CD4-positive, CD25-positive, alpha-beta regulatory T cell (primary cell): ENCODE measurements around the gene OR6K6. TPM values are rescaled to one million over a fixed set of nuclear protein-coding genes. Genes with fewer than 3 reads are reported as not detected.

Experiments used
- ATAC-seq, 2 donors: fragments of 150-1000 bp; cut with Tn5 transposase; one replicate each; pipeline ENCODE4 v1.10.0; 2021; ENCODE audit warnings: low read depth in 2 of 2, moderate number of reproducible peaks in 2 of 2, moderate library complexity in 1 of 2
- DNase-seq, 3 donors: peaks; one replicate each; pipeline versions ENCODE4 v3.0.0 to v3.0.0-alpha.2; 2012 to 2022; ENCODE audit warnings: mixed read lengths in 1 of 3
- H3K27ac ChIP-seq: one replicate; pipeline ENCODE4 v1.7.0; 2013; ENCODE audit warnings: mild to moderate bottlenecking, low read length; ENCODE audit not compliant: insufficient read depth, poor library complexity, severe bottlenecking
- H3K27me3 ChIP-seq: one replicate; pipeline ENCODE4 v1.7.0; 2013; ENCODE audit warnings: low read length; ENCODE audit not compliant: control insufficient read depth, insufficient read depth
- H3K36me3 ChIP-seq: one replicate; pipeline ENCODE4 v1.7.0; 2013; ENCODE audit warnings: mild to moderate bottlenecking, low read length, moderate library complexity; ENCODE audit not compliant: control insufficient read depth, insufficient read depth
- H3K4me1 ChIP-seq: 2 replicates; pipeline ENCODE4 v1.7.0; 2013; ENCODE audit warnings: mild to moderate bottlenecking, low read length; ENCODE audit not compliant: insufficient read depth, control insufficient read depth, poor library complexity, severe bottlenecking
- H3K4me3 ChIP-seq: one replicate; pipeline ENCODE4 v1.7.0; 2013; ENCODE audit warnings: low read depth, mild to moderate bottlenecking, low read length, moderate library complexity
- H3K9me3 ChIP-seq, 2 experiments: 1 replicate in 1 of 2; 2 replicates in 1 of 2; pipeline ENCODE4 v1.7.0; 2013; ENCODE audit warnings: low read length in 2 of 2, mild to moderate bottlenecking in 1 of 2, moderate library complexity in 1 of 2; ENCODE audit not compliant: control insufficient read depth in 2 of 2
- H3K27ac Mint-ChIP-seq, 3 donors: one replicate each; pipeline ENCODE4 v1.8.0; 2020 to 2022; ENCODE audit warnings: mild to moderate bottlenecking in 3 of 3, mixed read lengths in 3 of 3, moderate library complexity in 2 of 3
- H3K27me3 Mint-ChIP-seq: one replicate; pipeline ENCODE4 v1.8.0; 2022; ENCODE audit warnings: mild to moderate bottlenecking, mixed read lengths
- H3K36me3 Mint-ChIP-seq: one replicate; pipeline ENCODE4 v1.8.0; 2020; ENCODE audit warnings: mixed read lengths
- H3K4me1 Mint-ChIP-seq, 4 donors: one replicate each; pipeline ENCODE4 v1.8.0; 2020 to 2022; ENCODE audit warnings: mixed read lengths in 4 of 4, mild to moderate bottlenecking in 1 of 4
- H3K4me3 Mint-ChIP-seq, 4 donors: one replicate each; pipeline ENCODE4 v1.8.0; 2020 to 2022; ENCODE audit warnings: mild to moderate bottlenecking in 4 of 4, mixed read lengths in 4 of 4, moderate library complexity in 3 of 4
- H3K9me3 Mint-ChIP-seq, 7 donors: one replicate each; pipeline ENCODE4 v1.8.0; 2020 to 2022; ENCODE audit warnings: mixed read lengths in 7 of 7, mild to moderate bottlenecking in 3 of 7, moderate library complexity in 2 of 7
- polyA plus RNA-seq, 4 donors: library from polyadenylated mRNA; unstranded; fragments of 300-500 nt; fragmentation: Illumina TruSeq; gene quantifications; one replicate each; pipeline ENCODE4 v1.2.3, GENCODE V29; 2021
- total RNA-seq: library from RNA; stranded (reverse); gene quantifications from one replicate; pipeline ENCODE4 v1.2.3, GENCODE V29; 2022

Gene OR6K6, protein sequence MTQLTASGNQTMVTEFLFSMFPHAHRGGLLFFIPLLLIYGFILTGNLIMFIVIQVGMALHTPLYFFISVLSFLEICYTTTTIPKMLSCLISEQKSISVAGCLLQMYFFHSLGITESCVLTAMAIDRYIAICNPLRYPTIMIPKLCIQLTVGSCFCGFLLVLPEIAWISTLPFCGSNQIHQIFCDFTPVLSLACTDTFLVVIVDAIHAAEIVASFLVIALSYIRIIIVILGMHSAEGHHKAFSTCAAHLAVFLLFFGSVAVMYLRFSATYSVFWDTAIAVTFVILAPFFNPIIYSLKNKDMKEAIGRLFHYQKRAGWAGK
- total RNA-seq (not detected), polyA plus RNA-seq (not detected)

DNA sequence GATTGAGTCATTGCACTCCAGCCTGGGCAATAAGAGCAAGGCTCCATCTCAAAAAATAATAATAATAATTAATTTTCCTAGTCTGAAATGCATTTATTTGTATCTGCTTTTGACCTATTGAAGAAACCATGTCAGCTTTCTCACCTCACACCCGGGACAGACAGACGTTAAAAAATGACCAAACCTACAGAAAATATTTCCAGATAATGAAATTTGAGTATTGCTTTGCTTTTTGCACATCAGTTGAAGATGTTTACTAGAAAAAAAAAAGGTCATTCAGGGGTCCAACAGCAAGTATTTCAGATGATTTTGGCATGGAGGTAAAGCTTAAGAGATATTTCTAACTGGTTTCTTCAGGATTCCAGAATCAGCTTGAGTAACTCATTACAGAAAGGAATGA lies at the start of gene OR6K6:
TSS of gene OR6K6 (plus strand) at position 301 of the 400 bp plus-strand sequence. CDS start 168 bp downstream, outside the sequence.
- DNase-seq (no peak), ATAC-seq (no peak)
- Histone ChIP-seq H3K9me3 (no peaks in the 10 kb centered on the region), H3K4me3 (no peak within 1 kb of the TSS), H3K27ac (no peak within 1 kb of the TSS), H3K27me3 (peaks cover under 1% of the 10 kb centered on the region), H3K4me1 (no peaks in the 10 kb centered on the region), H3K36me3 (no peaks in the 10 kb centered on the region)
- no peak within 1 kb of the TSS for H3K27ac Mint-ChIP-seq
- H3K36me3 Mint-ChIP-seq: no peaks in the 10 kb centered on the region
- H3K4me1 Mint-ChIP-seq: no peaks in the 10 kb centered on the region
- H3K27me3 Mint-ChIP-seq: peaks cover 22% of the 10 kb centered on the region
- peaks cover 0 to 4% (median 3%) of the 10 kb centered on the region in 7 donors for H3K9me3 Mint-ChIP-seq
- no peak within 1 kb of the TSS for H3K4me3 Mint-ChIP-seq

DNA sequence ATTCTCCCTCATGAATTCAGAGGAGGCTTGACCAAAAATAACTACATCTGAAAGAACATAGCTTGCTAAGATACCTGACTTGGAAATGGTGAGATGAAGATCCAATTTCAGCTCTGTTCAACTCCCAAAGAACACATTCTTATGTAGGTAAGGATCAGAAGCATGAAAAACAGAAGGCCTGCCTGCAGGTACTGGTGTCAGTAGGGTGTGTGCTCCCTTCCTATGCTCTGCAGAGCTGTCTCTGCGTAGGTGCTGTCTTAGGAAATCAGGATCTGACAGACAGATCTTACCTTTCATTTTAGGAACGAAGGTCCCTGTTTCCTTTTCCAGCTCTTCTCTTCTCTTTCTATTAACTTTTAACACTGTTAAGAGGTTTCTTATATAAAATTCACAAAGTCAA lies 48.4 kb upstream of the OR6K6 start:
- no peaks in the 10 kb centered on the region for H3K36me3 Mint-ChIP-seq

DNA sequence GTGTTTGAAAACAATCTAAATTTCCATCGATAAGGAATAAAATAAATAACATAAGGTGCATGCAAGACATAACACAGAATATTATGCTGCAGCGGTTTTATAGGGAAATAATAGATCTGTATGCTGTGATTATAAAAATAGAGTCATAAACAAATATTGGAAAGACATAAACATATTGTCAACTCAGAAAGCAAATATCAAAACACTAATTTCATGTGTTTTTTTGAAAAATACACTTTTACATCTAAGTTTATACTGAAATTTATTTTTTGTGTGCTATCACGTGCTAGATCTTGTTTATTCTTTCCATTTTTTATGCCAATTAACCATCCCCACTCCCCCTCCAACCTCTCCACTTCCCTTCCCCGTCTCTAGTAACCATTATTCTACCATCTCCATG lies 43.4 kb upstream of the OR6K6 start:
- Mint-ChIP-seq H3K27me3 (peaks cover 38% of the 10 kb centered on the region), H3K27ac (no peak overlapping the region), H3K9me3 (no peaks in the 10 kb centered on the region), H3K4me3 (no peak overlapping the region), H3K36me3 (no peaks in the 10 kb centered on the region), H3K4me1 (no peaks in the 10 kb centered on the region)
- no peaks in the 10 kb centered on the region for H3K36me3 ChIP-seq
- ATAC-seq: no peak
- no peaks in the 10 kb centered on the region for H3K9me3 ChIP-seq
- H3K27ac ChIP-seq: no peak overlapping the region
- H3K4me1 ChIP-seq: no peaks in the 10 kb centered on the region
- H3K4me3 ChIP-seq: no peak overlapping the region
- no peak for DNase-seq
- H3K27me3 ChIP-seq: peaks cover 19% of the 10 kb centered on the region

More for the DNA sequence above, 48.4 kb upstream of the OR6K6 start:
- Mint-ChIP-seq H3K4me1 (no peaks in the 10 kb centered on the region), H3K9me3 (no peaks in the 10 kb centered on the region), H3K27me3 (peaks cover 20% of the 10 kb centered on the region), H3K4me3 (no peak overlapping the region), H3K27ac (no peak overlapping the region)
- no peaks in the 10 kb centered on the region for H3K9me3 ChIP-seq
- ATAC-seq (no peak), DNase-seq (no peak)
- H3K36me3 ChIP-seq: no peaks in the 10 kb centered on the region
- H3K4me1 ChIP-seq: no peaks in the 10 kb centered on the region
- H3K27ac ChIP-seq: no peak overlapping the region
- H3K4me3 ChIP-seq: no peak overlapping the region
- H3K27me3 ChIP-seq: peaks cover 4% of the 10 kb centered on the region

DNA sequence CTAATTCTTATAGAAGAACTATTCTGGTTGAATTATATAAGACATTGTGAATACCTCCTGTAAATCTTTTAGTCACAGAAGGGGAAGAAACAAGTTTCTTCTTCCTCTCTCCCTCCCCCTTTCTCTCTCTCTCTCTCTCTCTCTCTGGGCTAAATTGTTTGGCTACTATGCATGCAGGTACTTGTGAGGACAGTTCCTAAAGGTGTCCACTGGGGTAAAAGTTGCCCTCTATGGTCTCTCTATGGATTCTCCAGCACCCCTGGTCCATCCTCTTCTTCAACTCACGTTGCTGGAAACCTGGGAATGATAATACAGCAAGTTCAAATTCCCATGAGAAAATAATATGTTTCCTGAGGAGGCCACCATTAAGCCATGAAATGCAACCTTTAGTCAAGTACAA lies 39.8 kb upstream of the OR6K6 start:
- no peaks in the 10 kb centered on the region for H3K36me3 ChIP-seq
- Mint-ChIP-seq H3K4me1 (no peaks in the 10 kb centered on the region), H3K27ac (no peak overlapping the region), H3K36me3 (no peaks in the 10 kb centered on the region), H3K4me3 (no peak overlapping the region), H3K9me3 (peaks cover 0 to 1% (median 0%) of the 10 kb centered on the region in 7 donors), H3K27me3 (peaks cover 27% of the 10 kb centered on the region)
- H3K9me3 ChIP-seq: no peaks in the 10 kb centered on the region
- DNase-seq (no peak), ATAC-seq (no peak)
- H3K4me1 ChIP-seq: no peaks in the 10 kb centered on the region
- no peak overlapping the region for H3K27ac ChIP-seq
- peaks cover 25% of the 10 kb centered on the region for H3K27me3 ChIP-seq
- no peak overlapping the region for H3K4me3 ChIP-seq

DNA sequence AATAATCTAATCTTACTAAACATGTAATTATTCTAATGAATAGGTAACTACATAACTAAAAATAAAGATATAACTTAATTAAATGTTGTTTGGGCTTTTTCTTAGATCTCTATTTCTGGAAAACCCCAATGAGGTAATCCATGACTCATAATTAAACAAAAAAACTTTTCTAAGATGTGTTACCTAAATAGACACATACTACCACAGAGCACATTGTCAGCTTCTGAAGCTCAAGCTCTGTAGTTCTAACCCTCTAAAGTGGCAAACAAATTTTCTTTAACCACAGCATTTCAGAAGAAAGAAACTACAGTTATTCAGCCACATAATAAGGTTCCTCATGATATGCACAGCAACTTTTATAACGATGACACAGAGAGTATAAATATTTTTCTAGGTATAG lies 38.2 kb upstream of the OR6K6 start:
- no peak overlapping the region for H3K27ac ChIP-seq
- Mint-ChIP-seq H3K4me1 (no peaks in the 10 kb centered on the region), H3K36me3 (no peaks in the 10 kb centered on the region), H3K27me3 (peaks cover 23% of the 10 kb centered on the region), H3K27ac (no peak overlapping the region), H3K4me3 (no peak overlapping the region), H3K9me3 (peaks cover 0 to 1% (median 0%) of the 10 kb centered on the region in 7 donors)
- H3K4me3 ChIP-seq: no peak overlapping the region
- peaks cover 23% of the 10 kb centered on the region for H3K27me3 ChIP-seq
- no peaks in the 10 kb centered on the region for H3K4me1 ChIP-seq
- DNase-seq (no peak), ATAC-seq (no peak)
- H3K36me3 ChIP-seq: no peaks in the 10 kb centered on the region
- H3K9me3 ChIP-seq: no peaks in the 10 kb centered on the region

DNA sequence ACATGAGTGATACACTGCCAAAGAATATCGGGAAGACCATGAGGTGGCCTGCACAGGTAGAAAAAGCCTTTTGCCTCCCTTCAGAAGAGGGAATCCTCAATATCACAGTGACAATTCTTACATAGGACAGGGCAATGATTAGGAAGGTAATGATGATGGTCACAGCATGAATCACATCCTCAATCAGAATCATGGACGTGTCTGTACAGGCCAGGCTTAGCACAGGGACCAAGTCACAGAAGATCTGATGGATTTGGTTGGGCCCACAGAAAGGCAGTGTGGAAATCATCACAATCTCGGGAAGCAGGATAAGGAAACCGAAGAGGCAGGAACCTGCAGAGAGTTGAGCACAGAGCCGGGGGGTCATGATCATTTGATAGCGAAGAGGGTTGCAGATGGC lies 37.2 kb upstream of the OR6K6 start:
- Mint-ChIP-seq H3K4me3 (no peak overlapping the region), H3K9me3 (peaks cover 0 to 1% (median 0%) of the 10 kb centered on the region in 7 donors), H3K27me3 (peaks cover 23% of the 10 kb centered on the region), H3K4me1 (no peaks in the 10 kb centered on the region), H3K36me3 (no peaks in the 10 kb centered on the region), H3K27ac (no peak overlapping the region)
- Histone ChIP-seq H3K36me3 (no peaks in the 10 kb centered on the region), H3K9me3 (no peaks in the 10 kb centered on the region), H3K4me3 (no peak overlapping the region), H3K27me3 (peaks cover 17% of the 10 kb centered on the region), H3K4me1 (no peaks in the 10 kb centered on the region), H3K27ac (no peak overlapping the region)
- no peak for ATAC-seq
- DNase-seq: no peak

DNA sequence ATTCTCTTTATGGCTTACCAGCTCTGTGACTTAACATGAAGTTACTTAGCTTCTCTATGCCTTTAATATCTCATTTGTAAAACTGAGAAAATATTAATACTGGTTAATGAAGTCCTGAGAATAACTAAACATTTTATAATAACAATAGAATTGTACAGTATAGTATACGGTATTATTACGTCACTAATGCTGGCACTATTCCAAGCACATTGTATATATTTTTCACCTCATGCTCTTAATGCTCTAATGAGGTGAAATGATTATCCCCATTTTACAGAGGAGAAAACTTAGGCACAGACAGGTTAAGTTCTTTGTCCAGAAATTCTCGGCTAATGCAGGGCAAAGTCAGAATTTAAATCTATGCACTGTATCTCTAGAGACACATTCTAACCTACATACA lies 34.9 kb upstream of the OR6K6 start:
- Mint-ChIP-seq H3K36me3 (no peaks in the 10 kb centered on the region), H3K9me3 (peaks cover 0 to 2% (median 0%) of the 10 kb centered on the region in 7 donors), H3K27me3 (peaks cover 23% of the 10 kb centered on the region), H3K4me3 (no peak overlapping the region), H3K27ac (no peak overlapping the region), H3K4me1 (no peaks in the 10 kb centered on the region)
- Histone ChIP-seq H3K27me3 (peaks cover 14% of the 10 kb centered on the region), H3K4me1 (no peaks in the 10 kb centered on the region), H3K4me3 (no peak overlapping the region), H3K36me3 (no peaks in the 10 kb centered on the region), H3K9me3 (no peaks in the 10 kb centered on the region), H3K27ac (no peak overlapping the region)
- no peak for ATAC-seq
- DNase-seq: no peak

DNA sequence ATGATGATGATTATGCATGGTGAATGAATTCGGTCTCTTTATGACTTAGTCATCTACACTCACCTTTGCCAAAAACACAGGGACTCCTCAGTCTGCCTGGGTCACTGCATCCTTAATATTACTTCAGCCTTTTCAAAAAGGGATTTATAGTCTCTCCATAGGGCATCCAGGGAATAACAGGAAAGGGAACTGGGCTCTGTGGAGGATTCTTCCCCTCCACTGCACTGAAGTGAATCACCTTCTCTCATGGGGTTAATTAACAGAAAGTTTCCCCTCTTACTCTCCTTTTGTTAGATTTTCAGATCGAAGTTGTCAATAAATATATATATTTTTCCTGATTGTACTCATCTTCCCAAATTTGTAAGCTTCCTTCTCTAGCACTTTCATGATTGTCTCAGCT lies 33.9 kb upstream of the OR6K6 start, which contains the start of gene OR6K3:
TSS of gene OR6K3 (minus strand) at position 101 of the 400 bp plus-strand sequence. CDS start 2,605 bp downstream, outside the sequence.
- no peaks in the 10 kb centered on the region for H3K9me3 ChIP-seq
- Mint-ChIP-seq H3K9me3 (peaks cover 0 to 2% (median 0%) of the 10 kb centered on the region in 7 donors), H3K4me1 (no peaks in the 10 kb centered on the region), H3K27ac (no peak within 1 kb of the TSS), H3K4me3 (no peak within 1 kb of the TSS), H3K27me3 (peaks cover 15% of the 10 kb centered on the region), H3K36me3 (no peaks in the 10 kb centered on the region)
- no peaks in the 10 kb centered on the region for H3K36me3 ChIP-seq
- peaks cover 7% of the 10 kb centered on the region for H3K27me3 ChIP-seq
- DNase-seq (no peak), ATAC-seq (no peak)
- H3K27ac ChIP-seq: no peak within 1 kb of the TSS
- no peak within 1 kb of the TSS for H3K4me3 ChIP-seq
- H3K4me1 ChIP-seq: no peaks in the 10 kb centered on the region
